HepG2 (cell line): ENCODE results near the gene NOL4L. TPM values are rescaled to one million over a fixed set of nuclear protein-coding genes. Genes with fewer than 3 reads are reported as not detected.

Source experiments
- ATAC-seq: fragments of 200-7000 bp; cut with Tn5 transposase; 3 replicates; pipeline ENCODE4 v1.9.1; 2020; ENCODE audit warnings: mild to moderate bottlenecking, moderate library complexity
- BruUV-seq: library from RNA; stranded (reverse); fragments of 400-500 nt; replicated peaks from 2 replicates; lab custom pipeline; 2021; lab: Mats Ljungman, UMichigan
- CTCF ChIA-PET: fragments of 300-600 bp; formaldehyde crosslinking; extraction: SDS; loops from one replicate; lab custom pipeline; 2021; ENCODE audit warnings: low total read pairs, inconsistent platforms, low intra/inter-chr PET ratio; lab: Yijun Ruan, JAX
- POLR2A ChIA-PET: fragments of 350-600 bp; sonication (Branson Sonifier 250); formaldehyde crosslinking; loops from one replicate; lab custom pipeline; 2020; ENCODE audit warnings: antibody characterized with exemption, inconsistent platforms; lab: Yijun Ruan, JAX
- DNase-seq: peaks from one replicate; pipeline ENCODE4 v3.0.0-alpha.2; 2015; ENCODE audit warnings: low spot score
- FAIRE-seq: peaks from 3 replicates; lab custom pipeline; 2011; peaks lifted over from hg19 to GRCh38; lab: Jason Lieb, UNC
- H2AFZ ChIP-seq: one replicate; pipeline ENCODE4 v1.6.1; 2011; ENCODE audit warnings: low read length, inconsistent platforms
- H3K27ac ChIP-seq: fragments of 300-600 bp; 3 replicates; pipeline ENCODE4 v1.8.0; 2011; ENCODE audit warnings: mixed run types, mild to moderate bottlenecking, mixed read lengths, low read length, inconsistent platforms; ENCODE audit not compliant: insufficient read depth; ENCODE audit errors: extremely low read length
- H3K27me3 ChIP-seq, 2 experiments: fragments of 200-600 bp in 1 of 2; 2 replicates in 1 of 2; 3 replicates in 1 of 2; pipeline versions ENCODE4 v1.6.0 to v1.8.0; 2011; ENCODE audit warnings: low read length in 2 of 2, mild to moderate bottlenecking in 2 of 2, moderate library complexity in 2 of 2, inconsistent platforms in 1 of 2; ENCODE audit not compliant: insufficient read depth in 2 of 2, control insufficient read depth in 1 of 2
- H3K36me3 ChIP-seq, 2 experiments: fragments of 200-600 bp in 1 of 2; replicated peaks in 1 of 2; 2 replicates in 1 of 2; 3 replicates in 1 of 2; pipeline versions ENCODE4 v1.5.1 to v1.8.0; 2011; ENCODE audit warnings: low read length in 2 of 2, inconsistent platforms in 1 of 2; ENCODE audit not compliant: insufficient read depth in 2 of 2, control insufficient read depth in 1 of 2
- H3K4me1 ChIP-seq: 2 replicates; pipeline ENCODE4 v1.5.1; 2012; ENCODE audit warnings: low read length, inconsistent platforms; ENCODE audit not compliant: insufficient read depth
- H3K4me2 ChIP-seq: 2 replicates; pipeline ENCODE4 v1.6.0; 2011; ENCODE audit warnings: low read depth, low read length, inconsistent platforms
- H3K4me3 ChIP-seq, 3 experiments: fragments of 200-600 bp in 1 of 3; sonication (generic), shearing (Covaris generic) in 1 of 3; replicated peaks in 1 of 3; 2 replicates each; pipeline ENCODE4 v1.5.1; 2011 to 2016; ENCODE audit warnings: low read length in 3 of 3, inconsistent platforms in 2 of 3, low read depth in 2 of 3, mild to moderate bottlenecking in 2 of 3, control low read depth in 1 of 3, mixed read lengths in 1 of 3; ENCODE audit not compliant: insufficient read depth in 1 of 3
- H3K79me2 ChIP-seq: one replicate; pipeline ENCODE4 v1.6.1; 2011; ENCODE audit warnings: low read length, inconsistent platforms; ENCODE audit not compliant: insufficient read depth
- H3K9ac ChIP-seq: 2 replicates; pipeline ENCODE4 v1.6.0; 2011; ENCODE audit warnings: mild to moderate bottlenecking, low read depth, low read length, inconsistent platforms; ENCODE audit not compliant: insufficient read depth
- H3K9me3 ChIP-seq: 2 replicates; pipeline ENCODE4 v1.5.1; 2012; ENCODE audit warnings: mild to moderate bottlenecking, low read length
- H4K20me1 ChIP-seq: 2 replicates; pipeline ENCODE4 v1.6.0; 2011; ENCODE audit warnings: inconsistent platforms, mild to moderate bottlenecking, low read length, moderate library complexity; ENCODE audit not compliant: insufficient read depth
- ARNT2 ChIP-seq: sonication (generic); formaldehyde crosslinking; IDR thresholded peaks from 2 replicates; pipeline ENCODE4 v1.8.0; 2022; ENCODE audit warnings: mild to moderate bottlenecking, low read depth, missing genetic modification reagents, moderate library complexity
- DRAP1 ChIP-seq: IDR thresholded peaks from 2 replicates; pipeline ENCODE4 v1.6.1; 2016; ENCODE audit warnings: missing genetic modification reagents, missing compliant biosample characterization
- DZIP1 ChIP-seq: sonication (generic); formaldehyde crosslinking; IDR thresholded peaks from 2 replicates; pipeline ENCODE4 v1.5.0; 2020; ENCODE audit warnings: mild to moderate bottlenecking, missing genetic modification reagents
- FOXO4 ChIP-seq: sonication (generic); formaldehyde crosslinking; conservative IDR thresholded peaks from 2 replicates; pipeline ENCODE4 v1.8.1; 2023; ENCODE audit warnings: missing genetic modification reagents
- KAT7 ChIP-seq: IDR thresholded peaks from 2 replicates; pipeline ENCODE4 v1.6.1; 2018; ENCODE audit warnings: borderline replicate concordance, missing compliant biosample characterization
- KLF12 ChIP-seq: sonication (generic); formaldehyde crosslinking; IDR thresholded peaks from 2 replicates; pipeline ENCODE4 v1.4.0; 2020; ENCODE audit warnings: missing genetic modification reagents, borderline replicate concordance
- MED8 ChIP-seq: sonication (generic); formaldehyde crosslinking; IDR thresholded peaks from 2 replicates; pipeline ENCODE4 v1.8.1; 2023; ENCODE audit warnings: mild to moderate bottlenecking, missing genetic modification reagents; ENCODE audit not compliant: insufficient replicate concordance
- MXI1 ChIP-seq: IDR thresholded peaks from 3 replicates; pipeline ENCODE4 v1.6.1; 2012; ENCODE audit warnings: low read depth, low read length, inconsistent platforms, borderline replicate concordance
- PAF1 ChIP-seq: IDR thresholded peaks from 2 replicates; pipeline ENCODE4 v1.6.1; 2016; ENCODE audit warnings: missing genetic modification reagents, missing compliant biosample characterization
- POLR2A ChIP-seq, 2 experiments: IDR thresholded peaks; 2 replicates each; pipeline ENCODE4 v1.6.1; 2011; ENCODE audit warnings: low read depth in 2 of 2, low read length in 2 of 2, mild to moderate bottlenecking in 1 of 2, moderate library complexity in 1 of 2; ENCODE audit not compliant: insufficient read depth in 1 of 2
- POLR2G ChIP-seq: fragments of 200-400 bp; formaldehyde crosslinking; IDR thresholded peaks from 2 replicates; pipeline ENCODE4 v1.6.1; 2018; ENCODE audit warnings: mild to moderate bottlenecking, low read depth, low read length, moderate library complexity
- PRMT3 ChIP-seq: sonication (generic); formaldehyde crosslinking; IDR thresholded peaks from 2 replicates; pipeline ENCODE4 v1.8.1; 2022; ENCODE audit warnings: low read depth, mild to moderate bottlenecking, moderate library complexity, missing genetic modification reagents, borderline replicate concordance
- RBM22 ChIP-seq: fragments of 200-400 bp; formaldehyde crosslinking; optimal IDR thresholded peaks from 2 replicates; pipeline ENCODE3; 2017; ENCODE audit warnings: mild to moderate bottlenecking, low read length, moderate library complexity
- SRSF1 ChIP-seq: fragments of 200-400 bp; formaldehyde crosslinking; optimal IDR thresholded peaks from 2 replicates; pipeline ENCODE3; 2017; ENCODE audit warnings: mild to moderate bottlenecking, low read depth, low read length, moderate library complexity
- SSRP1 ChIP-seq: IDR thresholded peaks from 2 replicates; pipeline ENCODE4 v1.6.1; 2016; ENCODE audit warnings: control low read depth
- ZBTB7A ChIP-seq: sonication (generic); formaldehyde crosslinking; IDR thresholded peaks from 2 replicates; pipeline ENCODE4 v1.8.0; 2022; ENCODE audit warnings: mild to moderate bottlenecking, missing genetic modification reagents
- ZNF496 ChIP-seq: sonication (generic); formaldehyde crosslinking; IDR thresholded peaks from 2 replicates; pipeline ENCODE4 v1.8.1; 2023; ENCODE audit warnings: mild to moderate bottlenecking, moderate library complexity, missing genetic modification reagents; ENCODE audit not compliant: insufficient replicate concordance
- WGBS: methylation state at CpG from one replicate; pipeline ENCODE4 v1.1.6; 2017; ENCODE audit warnings: low lambda C conversion rate; 5-methylcytosine and 5-hydroxymethylcytosine counted together
- in situ Hi-C: cut with HindIII; loops from 2 replicates; pipeline ENCODE4 v1.10.0; 2017; ENCODE audit warnings: low pct_unique_long_range_greater_than_20kb; ENCODE audit not compliant: extremely low pct_ligation_motif_present
- intact Hi-C: fragments of 100-400 bp; cut with micrococcal nuclease; formaldehyde crosslinking; loops from one replicate; pipeline ENCODE4 v1.10.0; 2022; ENCODE audit not compliant: unreplicated experiment
- polyA plus RNA-seq, 8 experiments: library from polyadenylated mRNA; depleted of rRNA in 3 of 8; stranded (reverse) in 7 of 8; unstranded in 1 of 8; fragments of >200 nt; fragmentation: Illumina TruSeq in 4 of 8; extraction: Trizol in 4 of 8; gene quantifications; 2 replicates each; pipeline versions ENCODE4 v1.2.1 to v1.2.3, GENCODE V29; 2011 to 2016; ENCODE audit warnings: low read depth in 4 of 8, missing spikeins in 1 of 8, mixed read lengths in 1 of 8; ENCODE audit not compliant: insufficient read depth in 1 of 8
- total RNA-seq, 5 experiments: library from RNA; depleted of rRNA; stranded (reverse); fragments of >200 nt; fragmentation: Illumina TruSeq; extraction: Trizol; gene quantifications; 2 replicates each; pipeline ENCODE4 v1.2.3, GENCODE V29; 2016; ENCODE audit warnings: low read depth in 1 of 5
- TF ChIP-seq, protein P1 (sequence below): sonication (generic); formaldehyde crosslinking; IDR thresholded peaks from 2 replicates; pipeline ENCODE4 v1.5.1; 2020; ENCODE audit warnings: missing genetic modification reagents, mild to moderate bottlenecking, borderline replicate concordance

Gene NOL4L
- total and polyA plus RNA-seq, 2 of the 13 experiments (the other 11 are each of a cell fraction or from before 2014, with no cell fraction given), result 16.6 to 35.4 TPM

DNA sequence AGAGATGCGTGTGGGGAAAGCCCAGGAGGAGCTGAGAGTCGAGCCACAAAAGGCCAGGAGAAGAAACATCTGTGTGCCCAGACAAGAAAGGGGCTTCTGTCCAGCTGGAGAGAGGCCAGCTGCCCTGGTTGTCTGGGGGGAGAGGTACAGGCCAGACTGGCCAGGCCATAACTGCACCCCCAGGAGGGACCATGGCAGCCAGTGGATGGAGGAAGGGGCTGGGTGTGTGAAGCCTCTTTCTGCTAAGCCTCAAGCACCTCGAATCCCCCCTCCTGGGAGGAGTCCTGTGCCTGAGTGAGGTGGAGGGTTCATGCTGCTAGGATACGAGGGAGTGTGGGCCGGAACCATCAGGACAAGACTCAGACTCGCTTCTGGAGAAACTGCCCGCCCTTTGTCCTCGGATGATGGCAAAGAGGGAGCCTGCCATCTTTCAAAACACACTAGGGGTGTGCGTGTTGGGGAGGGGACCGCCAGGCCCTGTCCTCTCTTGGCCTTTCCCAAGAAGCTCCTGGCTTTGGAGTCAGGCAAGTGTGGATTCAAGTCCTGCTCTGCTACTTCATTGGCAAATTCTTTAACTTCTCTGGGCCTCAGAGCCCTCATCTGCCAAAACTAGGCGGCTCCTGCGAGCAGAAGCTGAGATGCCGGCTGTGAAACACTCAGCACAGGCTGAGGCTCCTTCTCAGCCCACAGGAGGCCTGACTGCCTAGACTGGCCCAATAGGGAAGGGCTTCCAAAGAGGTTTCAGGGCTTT is 136.7 kb downstream of the NOL4L start:
- no peak overlapping the region for H3K9ac ChIP-seq
- no TSS peak for BruUV-seq
- ChIA-PET POLR2A (interaction anchor here (0.6 to 1.6 kb wide), 3 partner anchors 27 to 159 kb away, joined by 3 read pairs; no protein-coding TSS in a partner anchor), CTCF (no interaction called here)
- intact Hi-C loops, result no loop called here
- no peaks in the 10 kb centered on the region for H3K9me3 ChIP-seq
- no peak overlapping the region for H3K4me2 ChIP-seq
- no peak overlapping the region for H3K4me3 ChIP-seq
- no peak overlapping the region for H2AFZ ChIP-seq
- in situ Hi-C loops, result no loop called here
- DNase-seq, result no peak
- FAIRE-seq, result no peak
- 97% methylated on average over 13 of the region's 13 CpGs for WGBS
- no peak for ATAC-seq
- no peaks in the 10 kb centered on the region for H3K27me3 ChIP-seq
- peaks cover 10% of the 10 kb centered on the region for H3K4me1 ChIP-seq
- peaks cover 55 to 96% of the 10 kb centered on the region in 2 experiments for H3K36me3 ChIP-seq
- H3K79me2 ChIP-seq, result no peaks in the 10 kb centered on the region
- no peak overlapping the region for H3K27ac ChIP-seq
- H4K20me1 ChIP-seq, result peaks cover 18% of the 10 kb centered on the region; the same call in 1 of the 2 replicates
- peak; percentile 33; the same call in 1 of the 2 replicates for TF ChIP-seq POLR2G
- no peak for TF ChIP-seq MXI1
- no peak for TF ChIP-seq PAF1 (CRISPR knock-in tag)
- no peak for TF ChIP-seq DRAP1 (CRISPR knock-in tag)
- TF ChIP-seq ARNT2 (CRISPR knock-in tag), result no peak
- TF ChIP-seq PRMT3 (CRISPR knock-in tag), result 0 out of 2 replicates have a peak, but pooled peaks have one; percentile 47
- 0 out of 2 replicates have a peak, but pooled peaks have one; percentile 42 for TF ChIP-seq FOXO4 (CRISPR knock-in tag)
- TF ChIP-seq MED8, result peak; percentile 22
- peak in 1 of 2 experiments; percentile 49; a peak in 1 of 4 replicates for TF ChIP-seq POLR2A (IDR thresholded peaks at IDR 0.05; ENCODE audit: insufficient read depth in 1 of 2, low read depth in 2 of 2, low read length in 2 of 2)
- no peak for TF ChIP-seq ZBTB7A
- TF ChIP-seq ZNF496, result no peak
- no peak; the same call in 1 of the 2 replicates for TF ChIP-seq SSRP1 (CRISPR knock-in tag)
- TF ChIP-seq SRSF1, result peak; percentile 38
- TF ChIP-seq DZIP1 (CRISPR knock-in tag), result 0 out of 2 replicates have a peak, but pooled peaks have one; percentile 18
- no peak for TF ChIP-seq KLF12 (CRISPR knock-in tag)
- TF ChIP-seq, protein P1, sequence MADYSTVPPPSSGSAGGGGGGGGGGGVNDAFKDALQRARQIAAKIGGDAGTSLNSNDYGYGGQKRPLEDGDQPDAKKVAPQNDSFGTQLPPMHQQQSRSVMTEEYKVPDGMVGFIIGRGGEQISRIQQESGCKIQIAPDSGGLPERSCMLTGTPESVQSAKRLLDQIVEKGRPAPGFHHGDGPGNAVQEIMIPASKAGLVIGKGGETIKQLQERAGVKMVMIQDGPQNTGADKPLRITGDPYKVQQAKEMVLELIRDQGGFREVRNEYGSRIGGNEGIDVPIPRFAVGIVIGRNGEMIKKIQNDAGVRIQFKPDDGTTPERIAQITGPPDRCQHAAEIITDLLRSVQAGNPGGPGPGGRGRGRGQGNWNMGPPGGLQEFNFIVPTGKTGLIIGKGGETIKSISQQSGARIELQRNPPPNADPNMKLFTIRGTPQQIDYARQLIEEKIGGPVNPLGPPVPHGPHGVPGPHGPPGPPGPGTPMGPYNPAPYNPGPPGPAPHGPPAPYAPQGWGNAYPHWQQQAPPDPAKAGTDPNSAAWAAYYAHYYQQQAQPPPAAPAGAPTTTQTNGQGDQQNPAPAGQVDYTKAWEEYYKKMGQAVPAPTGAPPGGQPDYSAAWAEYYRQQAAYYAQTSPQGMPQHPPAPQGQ (CRISPR knock-in tag), result no peak
- peak; percentile 88 for TF ChIP-seq RBM22
- TF ChIP-seq KAT7 (CRISPR knock-in tag), result no peak
